Liver (tissue), 9 donors: ENCODE results near the gene ERMP1. TPM values are rescaled to one million over a fixed set of nuclear protein-coding genes. Genes with fewer than 3 reads are reported as not detected.
A peak's percentile ranks its signal among the peaks of the same experiment; 100 is the strongest.

ENCODE experiments used
- DNase-seq: peaks from one replicate; pipeline ENCODE4 v3.0.0-alpha.2; 2017; ENCODE audit warnings: low spot score
- H3K27ac ChIP-seq, 2 donors: one replicate each; pipeline ENCODE4 v1.7.0; 2013; ENCODE audit warnings: inconsistent platforms in 2 of 2, low read length in 2 of 2, control low read depth in 1 of 2, low read depth in 1 of 2, mild to moderate bottlenecking in 1 of 2
- H3K27me3 ChIP-seq, 4 donors: one replicate each; pipeline versions ENCODE4 v1.6.1 to v1.7.0; 2013; ENCODE audit warnings: low read length in 3 of 4, inconsistent platforms in 1 of 4, mild to moderate bottlenecking in 1 of 4, moderate library complexity in 1 of 4; ENCODE audit not compliant: control insufficient read depth in 4 of 4, insufficient read depth in 4 of 4
- H3K36me3 ChIP-seq, 4 donors: one replicate each; pipeline versions ENCODE4 v1.6.1 to v1.7.0; 2013; ENCODE audit warnings: low read length in 3 of 4, mild to moderate bottlenecking in 3 of 4, low read depth in 1 of 4, moderate library complexity in 1 of 4; ENCODE audit not compliant: control insufficient read depth in 4 of 4, insufficient read depth in 3 of 4
- H3K4me1 ChIP-seq, 4 donors: one replicate each; pipeline versions ENCODE4 v1.6.1 to v1.7.0; 2013; ENCODE audit warnings: low read length in 3 of 4, mild to moderate bottlenecking in 3 of 4, moderate library complexity in 1 of 4; ENCODE audit not compliant: control insufficient read depth in 4 of 4, insufficient read depth in 4 of 4
- H3K4me3 ChIP-seq, 3 donors: one replicate each; pipeline versions ENCODE4 v1.6.1 to v1.7.0; 2013; ENCODE audit warnings: low read length in 3 of 3, control low read depth in 1 of 3, low read depth in 1 of 3, mild to moderate bottlenecking in 1 of 3
- H3K9ac ChIP-seq, 2 donors: one replicate each; pipeline ENCODE4 v1.7.0; 2013; ENCODE audit warnings: low read length in 2 of 2, mild to moderate bottlenecking in 2 of 2, moderate library complexity in 2 of 2, control low read depth in 1 of 2, low read depth in 1 of 2
- H3K9me3 ChIP-seq, 4 donors: one replicate each; pipeline versions ENCODE4 v1.6.1 to v1.7.0; 2013; ENCODE audit warnings: low read length in 3 of 4; ENCODE audit not compliant: control insufficient read depth in 4 of 4
- ATF3 ChIP-seq: IDR thresholded peaks from 2 replicates; pipeline ENCODE4 v1.6.1; 2016; ENCODE audit warnings: antibody characterized with exemption
- CTCF ChIP-seq: fragments of 150-350 bp; IDR thresholded peaks from 2 replicates; pipeline ENCODE4 v1.5.1; 2017; ENCODE audit warnings: improper control_type of control experiment, low read depth, low read length; ENCODE audit not compliant: missing input control
- EGR1 ChIP-seq, 2 donors: IDR thresholded peaks; 2 replicates each; pipeline ENCODE4 v1.6.1; 2016 to 2018; ENCODE audit warnings: antibody characterized with exemption in 2 of 2, low read depth in 2 of 2
- FOXA1 ChIP-seq: IDR thresholded peaks from 2 replicates; pipeline ENCODE4 v1.6.1; 2016; ENCODE audit warnings: antibody characterized with exemption
- FOXA2 ChIP-seq: IDR thresholded peaks from 2 replicates; pipeline ENCODE4 v1.6.1; 2016; ENCODE audit warnings: antibody characterized with exemption
- GABPA ChIP-seq, 2 donors: IDR thresholded peaks in 1 of 2; conservative IDR thresholded peaks in 1 of 2; 2 replicates each; pipeline ENCODE4 v1.6.1; 2016; ENCODE audit warnings: antibody characterized with exemption in 2 of 2, mild to moderate bottlenecking in 1 of 2, moderate library complexity in 1 of 2
- HNF4A ChIP-seq, 2 donors: conservative IDR thresholded peaks; 2 replicates each; pipeline ENCODE4 v1.6.1; 2016; ENCODE audit warnings: antibody characterized with exemption in 2 of 2, mild to moderate bottlenecking in 2 of 2
- HNF4G ChIP-seq: IDR thresholded peaks from 2 replicates; pipeline ENCODE4 v1.6.1; 2016; ENCODE audit warnings: antibody characterized with exemption
- JUND ChIP-seq, 2 donors: IDR thresholded peaks; 2 replicates each; pipeline ENCODE4 v1.6.1; 2016; ENCODE audit warnings: antibody characterized with exemption in 2 of 2
- NR2F2 ChIP-seq: IDR thresholded peaks from 2 replicates; pipeline ENCODE4 v1.6.1; 2016; ENCODE audit warnings: antibody characterized with exemption
- RAD21 ChIP-seq, 2 donors: IDR thresholded peaks; 2 replicates each; pipeline ENCODE4 v1.6.1; 2016; ENCODE audit warnings: antibody characterized with exemption in 2 of 2, mild to moderate bottlenecking in 2 of 2
- REST ChIP-seq: IDR thresholded peaks from 2 replicates; pipeline ENCODE4 v1.6.1; 2016; ENCODE audit warnings: antibody characterized with exemption, mild to moderate bottlenecking
- RXRA ChIP-seq, 2 donors: IDR thresholded peaks; 2 replicates each; pipeline ENCODE4 v1.6.1; 2017 to 2018; ENCODE audit warnings: antibody characterized with exemption in 2 of 2, mild to moderate bottlenecking in 1 of 2
- SP1 ChIP-seq: IDR thresholded peaks from 2 replicates; pipeline ENCODE4 v1.6.1; 2018; ENCODE audit warnings: antibody characterized with exemption, mild to moderate bottlenecking
- TAF1 ChIP-seq: conservative IDR thresholded peaks from 2 replicates; pipeline ENCODE4 v1.6.1; 2016; ENCODE audit warnings: antibody characterized with exemption, mild to moderate bottlenecking
- YY1 ChIP-seq: IDR thresholded peaks from 2 replicates; pipeline ENCODE4 v1.6.1; 2016; ENCODE audit warnings: antibody characterized with exemption, mild to moderate bottlenecking
- ZBTB33 ChIP-seq: IDR thresholded peaks from 2 replicates; pipeline ENCODE4 v1.6.1; 2016; ENCODE audit warnings: antibody characterized with exemption
- WGBS: extraction: QIAGEN DNeasy Blood & Tissue Kit; methylation state at CpG from one replicate; pipeline ENCODE4 v1.1.7; 2013; 5-methylcytosine and 5-hydroxymethylcytosine counted together
- polyA plus RNA-seq, 2 donors: library from polyadenylated mRNA; stranded (reverse) in 1 of 2; unstranded in 1 of 2; fragments of 200-250 nt in 1 of 2; fragments of >200 nt in 1 of 2; fragmentation: Nextera tagmentation in 1 of 2; extraction: Ambion mirVana in 1 of 2; gene quantifications; one replicate each; pipeline versions ENCODE4 v1.2.1 to v1.2.3, GENCODE V29; 2013 to 2015
- total RNA-seq, 2 donors: library from RNA; depleted of rRNA; stranded (reverse); fragments of >200 nt; gene quantifications; one replicate each; pipeline ENCODE4 v1.2.3, GENCODE V29; 2014
- TF ChIP-seq, protein P1 (sequence below): IDR thresholded peaks from 2 replicates; pipeline ENCODE4 v1.6.1; 2016; ENCODE audit warnings: antibody characterized with exemption
- donor health status: healthy.
- donor health status: healthy.
- donor health status: healthy.
- donor health status: healthy.
- donor health status: healthy.

Gene ERMP1
- total and polyA plus RNA-seq, 4 donors = 2.7 to 19.5 (median 9.6) TPM

DNA sequence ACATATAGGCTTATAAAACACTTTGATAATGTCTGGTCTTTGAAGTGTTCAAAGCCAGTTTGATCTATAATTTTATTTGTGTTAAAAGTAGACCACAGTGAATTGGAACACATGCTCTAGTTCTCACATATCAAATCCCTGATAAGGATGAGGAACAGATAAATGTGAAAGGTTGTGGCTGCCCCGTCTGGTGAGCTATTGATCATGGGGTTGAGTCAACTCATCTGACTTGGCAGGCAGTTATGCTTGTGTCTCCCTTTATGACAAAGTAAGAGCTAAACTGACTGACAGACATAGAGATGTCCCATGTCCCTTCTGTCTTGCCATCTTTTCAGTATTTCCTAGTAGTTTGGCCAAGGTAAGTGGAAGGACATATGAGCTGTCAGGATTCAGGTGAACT, 2.9 kb upstream of the ERMP1 start:
- peaks cover 4 to 33% (median 18%) of the 10 kb centered on the region in 4 donors for H3K4me1 ChIP-seq
- no peak overlapping the region for H3K27ac ChIP-seq
- DNase-seq = no peak
- no peaks in the 10 kb centered on the region for H3K36me3 ChIP-seq
- 31% methylated on average over 1 of the region's 1 CpG for WGBS
- no peaks in the 10 kb centered on the region for H3K27me3 ChIP-seq
- H3K9ac ChIP-seq = no peak overlapping the region
- no peaks in the 10 kb centered on the region for H3K9me3 ChIP-seq
- H3K4me3 ChIP-seq = no peak overlapping the region
- no peak for TF ChIP-seq TAF1
- no peak for TF ChIP-seq ATF3
- TF ChIP-seq YY1 = peak; percentile 27
- TF ChIP-seq RXRA (IDR thresholded peaks at IDR 0.05) = peak in 1 of 2 donors; percentile 70
- TF ChIP-seq ZBTB33 = peak; percentile 41
- TF ChIP-seq, protein P1, sequence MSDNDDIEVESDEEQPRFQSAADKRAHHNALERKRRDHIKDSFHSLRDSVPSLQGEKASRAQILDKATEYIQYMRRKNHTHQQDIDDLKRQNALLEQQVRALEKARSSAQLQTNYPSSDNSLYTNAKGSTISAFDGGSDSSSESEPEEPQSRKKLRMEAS = peak; percentile 69
- peak in 1 of 2 donors; percentile 50 for TF ChIP-seq HNF4A (conservative IDR thresholded peaks at IDR 0.05)
- no peak for TF ChIP-seq FOXA2
- no peak for TF ChIP-seq EGR1 (IDR thresholded peaks at IDR 0.05; ENCODE audit: low read depth in 2 of 2)
- no peak for TF ChIP-seq CTCF
- TF ChIP-seq REST = peak; percentile 14
- TF ChIP-seq FOXA1 = no peak
- TF ChIP-seq JUND (IDR thresholded peaks at IDR 0.05) = peak in 1 of 2 donors; percentile 29
- TF ChIP-seq SP1 = peak; percentile 31
- TF ChIP-seq RAD21 (IDR thresholded peaks at IDR 0.05) = no peak
- no peak for TF ChIP-seq GABPA (IDR thresholded peaks at IDR 0.05 in 1 of 2, conservative IDR thresholded peaks at IDR 0.05 in 1 of 2)
- no peak for TF ChIP-seq NR2F2
- no peak for TF ChIP-seq HNF4G
